K562 (cell line): ENCODE measurements around the gene TYRP1. TPM values are rescaled to one million over a fixed set of nuclear protein-coding genes. Genes with fewer than 3 reads are reported as not detected.

Experiments
- ATAC-seq: fragments of 200-7000 bp; cut with Tn5 transposase; 3 replicates; pipeline ENCODE4 v1.9.1; 2020; ENCODE audit warnings: moderate library complexity
- BruUV-seq: library from RNA; stranded (reverse); fragments of 400-500 nt; replicated peaks from 2 replicates; lab custom pipeline; 2021; lab: Mats Ljungman, UMichigan
- CTCF ChIA-PET: fragments of 300-600 bp; formaldehyde crosslinking; extraction: SDS; loops from one replicate; lab custom pipeline; 2021; ENCODE audit warnings: low intra/inter-chr PET ratio; lab: Yijun Ruan, JAX
- POLR2A ChIA-PET: fragments of 300-600, 350-650 bp; sonication (Branson Sonifier 250); formaldehyde crosslinking; extraction: SDS; loops from one replicate; lab custom pipeline; 2021; ENCODE audit warnings: antibody characterized with exemption, inconsistent platforms; lab: Yijun Ruan, JAX
- DNase-seq, 4 experiments: peaks; one replicate each; pipeline versions ENCODE4 v3.0.0 to v3.0.0-alpha.2; 2011 to 2018; ENCODE audit warnings: low spot score in 3 of 4, mixed read lengths in 3 of 4; ENCODE audit errors: extremely low read depth in 1 of 4
- FAIRE-seq: peaks from 2 replicates; lab custom pipeline; 2011; peaks lifted over from hg19 to GRCh38; lab: Jason Lieb, UNC
- H2AFZ ChIP-seq: 2 replicates; pipeline ENCODE4 v1.6.0; 2011; ENCODE audit warnings: low read depth, low read length, control low read depth, inconsistent platforms
- H3K27ac ChIP-seq: fragments of 200-600 bp; 3 replicates; pipeline ENCODE4 v1.8.0; 2011; ENCODE audit warnings: low read depth, mild to moderate bottlenecking, control low read depth, inconsistent platforms, low read length, moderate library complexity, mixed read lengths; ENCODE audit errors: extremely low read depth
- H3K27me3 ChIP-seq, 2 experiments: fragments of 300-600 bp in 1 of 2; 2 replicates in 1 of 2; 3 replicates in 1 of 2; pipeline versions ENCODE4 v1.6.0 to v1.8.0; 2011; ENCODE audit warnings: inconsistent platforms in 2 of 2, low read length in 2 of 2, mild to moderate bottlenecking in 1 of 2, mixed read lengths in 1 of 2, moderate library complexity in 1 of 2; ENCODE audit not compliant: control insufficient read depth in 2 of 2, insufficient read depth in 2 of 2
- H3K36me3 ChIP-seq: fragments of 300-600 bp; 3 replicates; pipeline ENCODE4 v1.8.0; 2011; ENCODE audit warnings: mild to moderate bottlenecking, low read length, inconsistent platforms; ENCODE audit not compliant: control insufficient read depth, insufficient read depth
- H3K4me1 ChIP-seq, 2 experiments: fragments of 200-600 bp in 1 of 2; replicated peaks in 1 of 2; 2 replicates in 1 of 2; 3 replicates in 1 of 2; pipeline versions ENCODE4 v1.5.1 to v1.8.0; 2011; ENCODE audit warnings: inconsistent platforms in 2 of 2, low read length in 2 of 2, mild to moderate bottlenecking in 1 of 2, mixed read lengths in 1 of 2, moderate library complexity in 1 of 2; ENCODE audit not compliant: control insufficient read depth in 2 of 2, insufficient read depth in 2 of 2
- H3K4me2 ChIP-seq: 2 replicates; pipeline ENCODE4 v1.6.1; 2011; ENCODE audit warnings: low read length, control low read depth, inconsistent platforms, mixed read lengths; ENCODE audit not compliant: insufficient read depth
- H3K4me3 ChIP-seq: fragments of 200-600 bp; sonication (generic), shearing (Covaris generic); 2 replicates; pipeline ENCODE4 v1.5.1; 2016; ENCODE audit warnings: control low read depth, inconsistent platforms
- H3K79me2 ChIP-seq: fragments of 200-600 bp; 3 replicates; pipeline ENCODE4 v1.8.0; 2011; ENCODE audit warnings: low read length, inconsistent platforms; ENCODE audit not compliant: control insufficient read depth, insufficient read depth
- H3K9ac ChIP-seq, 2 experiments: 2 replicates each; pipeline versions ENCODE4 v1.6.0 to v1.6.1; 2011; ENCODE audit warnings: low read depth in 2 of 2, low read length in 2 of 2, control low read depth in 1 of 2, inconsistent platforms in 1 of 2, mild to moderate bottlenecking in 1 of 2, mixed read lengths in 1 of 2; ENCODE audit not compliant: insufficient read depth in 1 of 2
- H3K9me1 ChIP-seq: one replicate; pipeline ENCODE4 v1.6.0; 2011; ENCODE audit warnings: inconsistent platforms, mild to moderate bottlenecking, low read length, moderate library complexity; ENCODE audit not compliant: control insufficient read depth, insufficient read depth
- H3K9me3 ChIP-seq: replicated peaks from 2 replicates; pipeline ENCODE4 v1.5.1; 2011; ENCODE audit warnings: low read depth, low read length, inconsistent platforms; ENCODE audit not compliant: control insufficient read depth, insufficient read depth
- H4K20me1 ChIP-seq: replicated peaks from 2 replicates; pipeline ENCODE4 v1.6.1; 2011; ENCODE audit warnings: low read length, inconsistent platforms, mixed read lengths; ENCODE audit not compliant: control insufficient read depth, insufficient read depth
- EZH2 ChIP-seq: IDR thresholded peaks from 2 replicates; pipeline ENCODE4 v1.6.1; 2012; ENCODE audit warnings: low read depth, mild to moderate bottlenecking, inconsistent platforms, low read length, borderline replicate concordance
- SRSF7 ChIP-seq: fragments of 200-400 bp; formaldehyde crosslinking; optimal IDR thresholded peaks from 2 replicates; pipeline ENCODE3; 2017; ENCODE audit warnings: mild to moderate bottlenecking, low read depth, low read length
- UBTF ChIP-seq, 2 experiments: IDR thresholded peaks; 2 replicates each; pipeline ENCODE4 v1.6.1; 2012; ENCODE audit warnings: improper control_type of control experiment in 2 of 2, low read depth in 2 of 2, low read length in 2 of 2, borderline replicate concordance in 1 of 2
- WGBS: fragments of 100-300 bp; shearing (Covaris generic); methylation state at CpG from one replicate; pipeline ENCODE4 v1.1.6; 2016; ENCODE audit warnings: low coverage, mixed read lengths; ENCODE audit not compliant: insufficient coverage; ENCODE audit errors: missing lambda C conversion rate; 5-methylcytosine and 5-hydroxymethylcytosine counted together
- in situ Hi-C: fragments of 300-500 bp; cut with MboI; formaldehyde crosslinking; loops from 4 replicates; pipeline ENCODE4 v1.15.0; 2018; ENCODE audit warnings: inconsistent platforms, mixed read lengths
- intact Hi-C: fragments of 100-400 bp; cut with micrococcal nuclease; formaldehyde crosslinking; loops from 2 replicates; pipeline ENCODE4 v1.14.2; 2022
- polyA plus RNA-seq, 8 experiments: library from polyadenylated mRNA; depleted of rRNA in 4 of 8; stranded (reverse) in 5 of 8; unstranded in 3 of 8; fragments of >200 nt; fragmentation: Nextera tagmentation in 2 of 8; fragmentation: Illumina TruSeq in 1 of 8; extraction: Ambion mirVana in 2 of 8; extraction: Trizol in 1 of 8; gene quantifications; 2 replicates each; pipeline versions ENCODE4 v1.2.1 to v1.2.3, GENCODE V29; 2011 to 2014; ENCODE audit warnings: inconsistent platforms in 1 of 8, missing spikeins in 1 of 8
- total RNA-seq, 7 experiments: library from RNA; depleted of rRNA in 6 of 7; stranded (reverse); fragments of >200 nt in 6 of 7; fragmentation: Illumina TruSeq in 2 of 7; extraction: Trizol in 2 of 7; gene quantifications; 2 replicates each; pipeline versions ENCODE4 v1.2.1 to v1.2.3, GENCODE V29; 2011 to 2021; ENCODE audit warnings: low replicate concordance in 1 of 7
- TF ChIP-seq, protein P1 (sequence below): sonication (generic); formaldehyde crosslinking; IDR thresholded peaks from 2 replicates; pipeline ENCODE4 v1.8.1; 2023; ENCODE audit warnings: mild to moderate bottlenecking, missing genetic modification reagents
- TF ChIP-seq, protein P2 (sequence below): fragments of 250-450 bp; sonication (Bioruptor Pico); IDR thresholded peaks from 2 replicates; pipeline ENCODE4 v1.5.0; 2020; ENCODE audit warnings: mild to moderate bottlenecking

TYRP1 gene
- total and polyA plus RNA-seq, 9 of the 15 experiments (the other 6 are each of a cell fraction or from before 2014, with no cell fraction given), result not detected

DNA sequence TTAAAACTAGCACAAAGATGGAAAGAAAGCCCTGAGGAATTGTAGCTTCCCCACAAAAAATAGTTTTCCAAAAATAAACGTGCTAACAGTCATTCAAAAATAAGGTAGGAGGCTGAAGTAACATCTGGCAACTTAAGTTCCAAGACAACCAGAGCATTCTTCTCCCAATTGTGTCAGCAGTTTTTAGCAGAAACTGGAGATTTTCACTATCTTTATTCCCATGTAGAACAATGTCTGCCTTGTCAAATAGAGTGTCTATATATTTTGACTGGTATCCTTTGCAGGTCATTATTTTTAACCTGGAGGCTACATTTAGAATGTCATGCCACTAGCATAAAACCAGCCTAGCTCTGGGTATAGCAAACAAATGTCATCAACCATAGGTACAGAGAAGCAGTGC lies 10.8 kb downstream of the TYRP1 start:
- in situ Hi-C loops, result no loop called here
- no peak for ATAC-seq

More for the DNA sequence above, 10.8 kb downstream of the TYRP1 start:
- no peak for DNase-seq
- CTCF ChIA-PET, result interaction anchor here (0.6 kb wide), 1 partner anchor 111 kb away, joined by 3 read pairs; no protein-coding TSS in a partner anchor
- no peak for FAIRE-seq
- Histone ChIP-seq H3K9ac (no peak overlapping the region), H3K36me3 (no peaks in the 10 kb centered on the region), H4K20me1 (no peaks in the 10 kb centered on the region), H3K27ac (no peak overlapping the region), H3K27me3 (no peaks in the 10 kb centered on the region), H3K4me3 (no peak overlapping the region), H3K4me1 (no peaks in the 10 kb centered on the region), H3K9me1 (no peaks in the 10 kb centered on the region), H3K9me3 (no peaks in the 10 kb centered on the region), H3K4me2 (no peak overlapping the region), H3K79me2 (no peaks in the 10 kb centered on the region), H2AFZ (no peak overlapping the region)
- BruUV-seq, result no TSS peak
- intact Hi-C loops, result no loop called here
- POLR2A ChIA-PET, result no interaction called here
- 0% methylated on average over 1 of the region's 1 CpG for WGBS
- no peak for TF ChIP-seq EZH2
- no peak for TF ChIP-seq SRSF7
- TF ChIP-seq, protein P1, sequence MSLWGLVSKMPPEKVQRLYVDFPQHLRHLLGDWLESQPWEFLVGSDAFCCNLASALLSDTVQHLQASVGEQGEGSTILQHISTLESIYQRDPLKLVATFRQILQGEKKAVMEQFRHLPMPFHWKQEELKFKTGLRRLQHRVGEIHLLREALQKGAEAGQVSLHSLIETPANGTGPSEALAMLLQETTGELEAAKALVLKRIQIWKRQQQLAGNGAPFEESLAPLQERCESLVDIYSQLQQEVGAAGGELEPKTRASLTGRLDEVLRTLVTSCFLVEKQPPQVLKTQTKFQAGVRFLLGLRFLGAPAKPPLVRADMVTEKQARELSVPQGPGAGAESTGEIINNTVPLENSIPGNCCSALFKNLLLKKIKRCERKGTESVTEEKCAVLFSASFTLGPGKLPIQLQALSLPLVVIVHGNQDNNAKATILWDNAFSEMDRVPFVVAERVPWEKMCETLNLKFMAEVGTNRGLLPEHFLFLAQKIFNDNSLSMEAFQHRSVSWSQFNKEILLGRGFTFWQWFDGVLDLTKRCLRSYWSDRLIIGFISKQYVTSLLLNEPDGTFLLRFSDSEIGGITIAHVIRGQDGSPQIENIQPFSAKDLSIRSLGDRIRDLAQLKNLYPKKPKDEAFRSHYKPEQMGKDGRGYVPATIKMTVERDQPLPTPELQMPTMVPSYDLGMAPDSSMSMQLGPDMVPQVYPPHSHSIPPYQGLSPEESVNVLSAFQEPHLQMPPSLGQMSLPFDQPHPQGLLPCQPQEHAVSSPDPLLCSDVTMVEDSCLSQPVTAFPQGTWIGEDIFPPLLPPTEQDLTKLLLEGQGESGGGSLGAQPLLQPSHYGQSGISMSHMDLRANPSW, result no peak
- TF ChIP-seq, protein P2, sequence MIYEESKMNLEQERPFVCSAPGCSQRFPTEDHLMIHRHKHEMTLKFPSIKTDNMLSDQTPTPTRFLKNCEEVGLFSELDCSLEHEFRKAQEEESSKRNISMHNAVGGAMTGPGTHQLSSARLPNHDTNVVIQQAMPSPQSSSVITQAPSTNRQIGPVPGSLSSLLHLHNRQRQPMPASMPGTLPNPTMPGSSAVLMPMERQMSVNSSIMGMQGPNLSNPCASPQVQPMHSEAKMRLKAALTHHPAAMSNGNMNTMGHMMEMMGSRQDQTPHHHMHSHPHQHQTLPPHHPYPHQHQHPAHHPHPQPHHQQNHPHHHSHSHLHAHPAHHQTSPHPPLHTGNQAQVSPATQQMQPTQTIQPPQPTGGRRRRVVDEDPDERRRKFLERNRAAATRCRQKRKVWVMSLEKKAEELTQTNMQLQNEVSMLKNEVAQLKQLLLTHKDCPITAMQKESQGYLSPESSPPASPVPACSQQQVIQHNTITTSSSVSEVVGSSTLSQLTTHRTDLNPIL (CRISPR knock-in tag), result no peak
- no peak for TF ChIP-seq UBTF (IDR thresholded peaks at IDR 0.05; ENCODE audit: borderline replicate concordance in 1 of 2, low read depth in 2 of 2, low read length in 2 of 2)
- TF ChIP-seq, all 486 proteins: peak for 0
